ENCODE measurements around the gene MAPKAPK2. TPM values are rescaled to one million over a fixed set of nuclear protein-coding genes. Genes with fewer than 3 reads are reported as not detected.

MAPKAPK2 gene
- total RNA-seq, 1 experiment from 2014 or later = 51.1 TPM

DNA sequence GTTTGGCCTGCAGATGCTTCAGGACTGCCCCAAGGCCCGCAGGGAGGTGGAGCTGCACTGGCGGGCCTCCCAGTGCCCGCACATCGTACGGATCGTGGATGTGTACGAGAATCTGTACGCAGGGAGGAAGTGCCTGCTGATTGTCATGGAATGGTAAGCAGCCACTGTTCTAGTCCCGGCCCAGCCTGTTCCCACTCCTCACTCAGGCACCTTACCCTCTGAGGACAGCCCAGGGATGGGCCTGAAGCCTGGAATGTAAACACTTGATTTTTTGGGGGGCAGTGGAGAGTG is 43.9 kb downstream of the MAPKAPK2 start:
- POLR2A ChIA-PET = no interaction called here
- no TSS peak for BruUV-seq (replicated peaks)
- CTCF ChIA-PET = interaction anchor here (0.6 kb wide), 1 partner anchor 17 kb away, joined by 3 read pairs; no protein-coding TSS in a partner anchor
- Histone ChIP-seq H3K27ac (ENCODE audit: low read depth, low read length) (no peak overlapping the region), H3K9me3 (ENCODE audit: control insufficient read depth in 1 of 2, insufficient read depth in 1 of 2, low read depth in 1 of 2, low read length in 2 of 2) (no peaks in the 10 kb centered on the region), H3K9me2 (ENCODE audit: insufficient read depth) (no peaks in the 10 kb centered on the region), H3K36me3 (ENCODE audit: control insufficient read depth in 1 of 2, insufficient read depth in 2 of 2, low read length in 2 of 2) (peaks cover 2 to 6% of the 10 kb centered on the region in 2 experiments; a peak in 2 of 4 replicates), H4K20me1 (ENCODE audit: insufficient read depth) (no peaks in the 10 kb centered on the region), H3K9ac (ENCODE audit: low read length) (no peak overlapping the region), H2AFZ (ENCODE audit: low read depth, low read length, poor library complexity, severe bottlenecking) (no peak overlapping the region), H3K4me1 (ENCODE audit: control insufficient read depth in 1 of 2, insufficient read depth in 2 of 2, low read length in 2 of 2) (peaks cover 0 to 7% of the 10 kb centered on the region in 2 experiments; a peak in 1 of 4 replicates), H3K4me3 (replicated peaks in 1 of 2; ENCODE audit: low read depth in 1 of 2, low read length in 2 of 2) (no peak overlapping the region), H3K4me2 (ENCODE audit: low read length) (no peak overlapping the region), H3K27me3 (ENCODE audit: insufficient read depth, low read length) (no peaks in the 10 kb centered on the region), H3K79me2 (ENCODE audit: insufficient read depth, low read length) (peaks cover 26% of the 10 kb centered on the region; the same call in 1 of the 2 replicates)
- ATAC-seq = no peak
- intact Hi-C loops (cut with micrococcal nuclease) = loop anchor here (5.0 kb wide), 1 partner anchor 349 kb away; no protein-coding TSS in a partner anchor
- RAD21 ChIA-PET (ENCODE audit: low non-redundant PET in 1 of 2, low total read pairs in 2 of 2, uncharacterized antibody in 2 of 2, unreplicated experiment in 2 of 2) = no interaction called here
- DNase-seq (ENCODE audit: low read depth, low spot score) = no peak
- TF ChIP-seq POLR2AphosphoS5 (IDR thresholded peaks at IDR 0.05; ENCODE audit: low read depth, low read length) = no peak
- TF ChIP-seq, protein P1, sequence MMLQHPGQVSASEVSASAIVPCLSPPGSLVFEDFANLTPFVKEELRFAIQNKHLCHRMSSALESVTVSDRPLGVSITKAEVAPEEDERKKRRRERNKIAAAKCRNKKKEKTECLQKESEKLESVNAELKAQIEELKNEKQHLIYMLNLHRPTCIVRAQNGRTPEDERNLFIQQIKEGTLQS (IDR thresholded peaks at IDR 0.05) = no peak
- TF ChIP-seq, protein P2, sequence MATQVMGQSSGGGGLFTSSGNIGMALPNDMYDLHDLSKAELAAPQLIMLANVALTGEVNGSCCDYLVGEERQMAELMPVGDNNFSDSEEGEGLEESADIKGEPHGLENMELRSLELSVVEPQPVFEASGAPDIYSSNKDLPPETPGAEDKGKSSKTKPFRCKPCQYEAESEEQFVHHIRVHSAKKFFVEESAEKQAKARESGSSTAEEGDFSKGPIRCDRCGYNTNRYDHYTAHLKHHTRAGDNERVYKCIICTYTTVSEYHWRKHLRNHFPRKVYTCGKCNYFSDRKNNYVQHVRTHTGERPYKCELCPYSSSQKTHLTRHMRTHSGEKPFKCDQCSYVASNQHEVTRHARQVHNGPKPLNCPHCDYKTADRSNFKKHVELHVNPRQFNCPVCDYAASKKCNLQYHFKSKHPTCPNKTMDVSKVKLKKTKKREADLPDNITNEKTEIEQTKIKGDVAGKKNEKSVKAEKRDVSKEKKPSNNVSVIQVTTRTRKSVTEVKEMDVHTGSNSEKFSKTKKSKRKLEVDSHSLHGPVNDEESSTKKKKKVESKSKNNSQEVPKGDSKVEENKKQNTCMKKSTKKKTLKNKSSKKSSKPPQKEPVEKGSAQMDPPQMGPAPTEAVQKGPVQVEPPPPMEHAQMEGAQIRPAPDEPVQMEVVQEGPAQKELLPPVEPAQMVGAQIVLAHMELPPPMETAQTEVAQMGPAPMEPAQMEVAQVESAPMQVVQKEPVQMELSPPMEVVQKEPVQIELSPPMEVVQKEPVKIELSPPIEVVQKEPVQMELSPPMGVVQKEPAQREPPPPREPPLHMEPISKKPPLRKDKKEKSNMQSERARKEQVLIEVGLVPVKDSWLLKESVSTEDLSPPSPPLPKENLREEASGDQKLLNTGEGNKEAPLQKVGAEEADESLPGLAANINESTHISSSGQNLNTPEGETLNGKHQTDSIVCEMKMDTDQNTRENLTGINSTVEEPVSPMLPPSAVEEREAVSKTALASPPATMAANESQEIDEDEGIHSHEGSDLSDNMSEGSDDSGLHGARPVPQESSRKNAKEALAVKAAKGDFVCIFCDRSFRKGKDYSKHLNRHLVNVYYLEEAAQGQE (IDR thresholded peaks at IDR 0.05; ENCODE audit: low read depth) = no peak
- TF ChIP-seq RAD21 (IDR thresholded peaks at IDR 0.05; ENCODE audit: low read depth) = no peak
- no peak for TF ChIP-seq EZH2 (IDR thresholded peaks at IDR 0.05)
- no peak for TF ChIP-seq JUND (IDR thresholded peaks at IDR 0.05)
- TF ChIP-seq, protein P3, sequence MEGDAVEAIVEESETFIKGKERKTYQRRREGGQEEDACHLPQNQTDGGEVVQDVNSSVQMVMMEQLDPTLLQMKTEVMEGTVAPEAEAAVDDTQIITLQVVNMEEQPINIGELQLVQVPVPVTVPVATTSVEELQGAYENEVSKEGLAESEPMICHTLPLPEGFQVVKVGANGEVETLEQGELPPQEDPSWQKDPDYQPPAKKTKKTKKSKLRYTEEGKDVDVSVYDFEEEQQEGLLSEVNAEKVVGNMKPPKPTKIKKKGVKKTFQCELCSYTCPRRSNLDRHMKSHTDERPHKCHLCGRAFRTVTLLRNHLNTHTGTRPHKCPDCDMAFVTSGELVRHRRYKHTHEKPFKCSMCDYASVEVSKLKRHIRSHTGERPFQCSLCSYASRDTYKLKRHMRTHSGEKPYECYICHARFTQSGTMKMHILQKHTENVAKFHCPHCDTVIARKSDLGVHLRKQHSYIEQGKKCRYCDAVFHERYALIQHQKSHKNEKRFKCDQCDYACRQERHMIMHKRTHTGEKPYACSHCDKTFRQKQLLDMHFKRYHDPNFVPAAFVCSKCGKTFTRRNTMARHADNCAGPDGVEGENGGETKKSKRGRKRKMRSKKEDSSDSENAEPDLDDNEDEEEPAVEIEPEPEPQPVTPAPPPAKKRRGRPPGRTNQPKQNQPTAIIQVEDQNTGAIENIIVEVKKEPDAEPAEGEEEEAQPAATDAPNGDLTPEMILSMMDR (IDR thresholded peaks at IDR 0.05 in 2 of 3, conservative IDR thresholded peaks at IDR 0.05 in 1 of 3; ENCODE audit: borderline replicate concordance in 1 of 3, insufficient read depth in 1 of 3, low read depth in 2 of 3, low read length in 2 of 3) = no peak
- no peak for TF ChIP-seq SRF (IDR thresholded peaks at IDR 0.05; ENCODE audit: low read depth)
- TF ChIP-seq CEBPB (IDR thresholded peaks at IDR 0.05; ENCODE audit: low read depth) = no peak
- TF ChIP-seq POLR2A (IDR thresholded peaks at IDR 0.05; ENCODE audit: borderline replicate concordance, extremely low read depth, insufficient read depth, insufficient read length) = no peak
- no peak for TF ChIP-seq YY1 (IDR thresholded peaks at IDR 0.05; ENCODE audit: extremely low read depth, insufficient replicate concordance, low read depth, low read length)
- TF ChIP-seq SP1 (IDR thresholded peaks at IDR 0.05; ENCODE audit: low read depth) = no peak
- no peak for TF ChIP-seq EZH2phosphoT487 (IDR thresholded peaks at IDR 0.05; ENCODE audit: borderline replicate concordance)
- TF ChIP-seq, protein P4, sequence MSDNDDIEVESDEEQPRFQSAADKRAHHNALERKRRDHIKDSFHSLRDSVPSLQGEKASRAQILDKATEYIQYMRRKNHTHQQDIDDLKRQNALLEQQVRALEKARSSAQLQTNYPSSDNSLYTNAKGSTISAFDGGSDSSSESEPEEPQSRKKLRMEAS (IDR thresholded peaks at IDR 0.05) = no peak
- TF ChIP-seq CBX3 (IDR thresholded peaks at IDR 0.05; ENCODE audit: low read depth) = no peak
- TF ChIP-seq SIN3A (IDR thresholded peaks at IDR 0.05; ENCODE audit: low read depth) = no peak
